TTC549 (cell line): ENCODE results near the gene NFKB2.

Source experiments
- FAIRE-seq: peaks from 2 replicates; lab custom pipeline; 2012; peaks lifted over from hg19 to GRCh38; lab: Jason Lieb, UNC

NFKB2 gene

DNA sequence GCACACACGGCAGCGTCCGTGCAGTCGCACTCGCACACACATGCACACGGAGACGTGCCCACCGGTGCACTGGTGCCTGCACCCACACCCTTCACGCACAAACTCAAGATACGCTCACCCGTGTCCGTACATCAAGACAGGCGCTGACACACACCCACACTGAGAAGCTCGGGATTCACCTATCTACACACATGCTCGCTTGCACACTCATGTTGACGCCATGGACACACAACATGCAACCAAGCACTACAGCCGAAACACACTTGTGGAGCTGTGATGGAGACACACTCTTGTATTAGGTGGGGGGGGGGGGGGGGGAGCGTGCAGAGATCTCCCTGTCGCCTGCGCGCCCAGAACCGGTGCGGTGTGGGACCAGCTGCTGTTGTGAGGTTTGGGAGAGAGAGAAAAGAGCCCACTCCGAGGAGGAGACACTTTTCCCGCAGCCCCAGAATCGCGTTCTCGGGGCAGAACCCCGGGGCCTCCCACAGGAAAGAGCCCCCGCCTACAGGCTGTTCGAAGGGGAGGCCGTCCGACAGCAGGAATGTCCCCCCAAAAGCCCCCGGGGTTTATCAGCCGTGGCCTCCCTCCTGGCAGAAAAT is 605 bp upstream of the NFKB2 start:
- FAIRE-seq, result no peak

DNA sequence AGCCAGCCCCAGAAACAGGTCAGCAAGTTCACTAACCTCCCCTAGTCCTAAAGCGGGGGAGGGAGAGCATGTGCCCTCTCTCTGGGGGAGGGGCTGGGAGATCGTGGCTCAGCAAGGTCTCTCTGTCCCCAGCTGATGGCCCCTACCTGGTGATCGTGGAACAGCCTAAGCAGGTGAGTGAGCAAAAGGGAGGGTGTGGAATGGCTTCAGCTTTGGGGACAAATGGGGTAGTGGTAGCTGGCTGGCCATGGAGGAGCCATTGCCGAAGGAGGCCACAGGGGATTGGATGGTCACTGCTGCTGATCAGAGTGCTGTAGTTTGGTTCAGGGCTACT is 779 bp downstream of the NFKB2 start:
- FAIRE-seq, result no peak

DNA sequence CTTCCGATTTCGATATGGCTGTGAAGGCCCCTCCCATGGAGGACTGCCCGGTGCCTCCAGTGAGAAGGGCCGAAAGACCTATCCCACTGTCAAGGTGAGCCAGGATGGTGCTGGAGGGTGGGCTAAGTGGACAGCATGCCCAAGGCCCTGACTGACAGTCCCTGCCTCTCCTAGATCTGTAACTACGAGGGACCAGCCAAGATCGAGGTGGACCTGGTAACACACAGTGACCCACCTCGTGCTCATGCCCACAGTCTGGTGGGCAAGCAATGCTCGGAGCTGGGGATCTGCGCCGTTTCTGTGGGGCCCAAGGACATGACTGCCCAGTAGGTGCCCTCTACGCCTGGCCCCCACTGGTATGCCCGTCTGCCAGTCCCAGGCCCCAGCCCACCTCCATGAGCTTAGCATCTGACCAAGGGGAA is 1.2 kb downstream of the NFKB2 start:
- FAIRE-seq, result no peak

DNA sequence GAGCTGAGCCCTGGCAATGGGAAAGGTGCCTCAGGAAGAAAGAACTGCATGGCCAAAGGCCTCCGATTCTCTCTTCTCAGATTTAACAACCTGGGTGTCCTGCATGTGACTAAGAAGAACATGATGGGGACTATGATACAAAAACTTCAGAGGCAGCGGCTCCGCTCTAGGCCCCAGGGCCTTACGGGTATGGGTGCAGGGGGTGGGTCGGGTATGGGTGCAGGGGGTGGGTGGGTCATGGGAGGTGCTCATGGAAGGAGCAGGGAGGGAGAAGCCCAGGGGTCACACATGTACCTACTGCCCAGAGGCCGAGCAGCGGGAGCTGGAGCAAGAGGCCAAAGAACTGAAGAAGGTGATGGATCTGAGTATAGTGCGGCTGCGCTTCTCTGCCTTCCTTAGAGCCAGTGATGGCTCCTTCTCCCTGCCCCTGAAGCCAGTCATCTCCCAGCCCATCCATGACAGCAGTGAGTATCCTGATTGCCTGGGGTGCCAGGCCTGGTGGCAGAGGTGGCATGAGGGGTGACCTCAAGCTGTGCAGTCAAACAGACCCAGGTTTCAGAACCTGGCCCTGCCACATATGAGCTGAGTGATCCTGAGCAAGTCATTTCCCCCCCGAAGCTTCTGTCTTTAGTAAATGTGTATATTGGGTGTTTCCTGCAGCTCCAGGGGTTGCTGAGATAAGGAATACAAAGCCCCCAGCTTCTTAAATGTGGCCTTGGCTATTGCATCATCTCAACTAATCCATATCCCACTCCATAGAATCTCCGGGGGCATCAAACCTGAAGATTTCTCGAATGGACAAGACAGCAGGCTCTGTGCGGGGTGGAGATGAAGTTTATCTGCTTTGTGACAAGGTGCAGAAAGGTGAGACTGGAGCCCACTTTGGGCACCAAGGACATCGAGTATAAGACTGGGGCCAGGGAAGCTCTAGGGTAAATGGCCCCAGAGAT is 2.0 kb downstream of the NFKB2 start:
- FAIRE-seq, result no peak

DNA sequence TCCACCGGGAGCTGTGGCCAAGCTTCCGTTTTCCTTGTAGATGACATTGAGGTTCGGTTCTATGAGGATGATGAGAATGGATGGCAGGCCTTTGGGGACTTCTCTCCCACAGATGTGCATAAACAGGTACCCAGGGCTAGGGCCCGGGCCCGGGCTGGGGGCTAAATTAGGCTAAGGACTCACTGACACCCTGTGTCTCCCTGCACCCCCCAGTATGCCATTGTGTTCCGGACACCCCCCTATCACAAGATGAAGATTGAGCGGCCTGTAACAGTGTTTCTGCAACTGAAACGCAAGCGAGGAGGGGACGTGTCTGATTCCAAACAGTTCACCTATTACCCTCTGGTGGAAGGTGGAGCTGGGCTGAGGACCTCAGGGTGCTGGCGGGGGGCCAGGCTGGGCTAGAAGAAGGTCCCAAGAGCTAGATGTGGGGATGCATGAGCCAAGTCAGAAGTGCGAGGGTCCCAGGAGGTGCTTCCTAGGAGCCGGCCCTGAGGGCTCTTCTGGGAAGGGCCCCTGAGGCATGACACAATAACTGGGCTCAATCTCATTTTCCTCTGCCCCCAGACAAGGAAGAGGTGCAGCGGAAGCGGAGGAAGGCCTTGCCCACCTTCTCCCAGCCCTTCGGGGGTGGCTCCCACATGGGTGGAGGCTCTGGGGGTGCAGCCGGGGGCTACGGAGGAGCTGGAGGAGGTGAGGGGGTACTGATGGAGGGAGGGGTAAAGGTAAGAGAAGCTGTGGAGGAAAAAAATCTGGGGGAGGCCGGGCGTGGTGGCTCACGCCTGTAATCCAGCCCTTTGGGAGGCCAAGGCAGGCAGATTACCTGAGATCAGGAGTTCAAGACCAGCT is 2.9 kb downstream of the NFKB2 start:
- FAIRE-seq, result no peak

DNA sequence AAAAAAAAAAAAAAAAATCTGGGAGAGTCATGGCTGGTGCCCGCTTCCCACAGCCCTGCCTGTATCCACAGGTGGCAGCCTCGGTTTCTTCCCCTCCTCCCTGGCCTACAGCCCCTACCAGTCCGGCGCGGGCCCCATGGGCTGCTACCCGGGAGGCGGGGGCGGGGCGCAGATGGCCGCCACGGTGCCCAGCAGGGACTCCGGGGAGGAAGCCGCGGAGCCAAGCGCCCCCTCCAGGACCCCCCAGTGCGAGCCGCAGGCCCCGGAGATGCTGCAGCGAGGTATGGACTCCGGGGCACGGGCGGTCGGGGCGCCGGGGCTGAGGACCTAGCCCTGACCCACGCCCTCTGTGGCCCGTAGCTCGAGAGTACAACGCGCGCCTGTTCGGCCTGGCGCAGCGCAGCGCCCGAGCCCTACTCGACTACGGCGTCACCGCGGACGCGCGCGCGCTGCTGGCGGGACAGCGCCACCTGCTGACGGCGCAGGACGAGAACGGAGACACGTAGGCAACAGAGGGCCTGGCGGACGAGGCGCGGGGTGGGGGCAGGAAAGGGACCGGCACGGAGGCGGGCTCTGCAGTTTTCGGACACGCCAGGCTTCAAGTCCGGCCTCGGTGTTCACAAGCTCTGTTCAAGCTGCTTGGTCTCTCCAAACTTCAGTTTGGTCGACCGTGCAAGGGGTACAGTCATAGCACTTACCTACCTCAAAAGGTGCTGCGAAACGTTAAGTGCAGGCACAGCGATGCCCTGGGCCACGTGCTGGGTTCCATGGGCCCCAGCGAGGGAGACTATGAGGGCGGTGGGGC is 3.9 kb downstream of the NFKB2 start:
- no peak for FAIRE-seq

DNA sequence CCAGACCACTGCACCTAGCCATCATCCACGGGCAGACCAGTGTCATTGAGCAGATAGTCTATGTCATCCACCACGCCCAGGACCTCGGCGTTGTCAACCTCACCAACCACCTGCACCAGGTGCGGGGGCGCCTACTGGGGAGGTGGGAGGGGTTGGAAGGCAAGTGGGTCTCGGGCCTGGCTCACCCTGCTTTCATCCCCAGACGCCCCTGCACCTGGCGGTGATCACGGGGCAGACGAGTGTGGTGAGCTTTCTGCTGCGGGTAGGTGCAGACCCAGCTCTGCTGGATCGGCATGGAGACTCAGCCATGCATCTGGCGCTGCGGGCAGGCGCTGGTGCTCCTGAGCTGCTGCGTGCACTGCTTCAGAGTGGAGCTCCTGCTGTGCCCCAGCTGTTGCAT is 4.6 kb downstream of the NFKB2 start:
- no peak for FAIRE-seq

DNA sequence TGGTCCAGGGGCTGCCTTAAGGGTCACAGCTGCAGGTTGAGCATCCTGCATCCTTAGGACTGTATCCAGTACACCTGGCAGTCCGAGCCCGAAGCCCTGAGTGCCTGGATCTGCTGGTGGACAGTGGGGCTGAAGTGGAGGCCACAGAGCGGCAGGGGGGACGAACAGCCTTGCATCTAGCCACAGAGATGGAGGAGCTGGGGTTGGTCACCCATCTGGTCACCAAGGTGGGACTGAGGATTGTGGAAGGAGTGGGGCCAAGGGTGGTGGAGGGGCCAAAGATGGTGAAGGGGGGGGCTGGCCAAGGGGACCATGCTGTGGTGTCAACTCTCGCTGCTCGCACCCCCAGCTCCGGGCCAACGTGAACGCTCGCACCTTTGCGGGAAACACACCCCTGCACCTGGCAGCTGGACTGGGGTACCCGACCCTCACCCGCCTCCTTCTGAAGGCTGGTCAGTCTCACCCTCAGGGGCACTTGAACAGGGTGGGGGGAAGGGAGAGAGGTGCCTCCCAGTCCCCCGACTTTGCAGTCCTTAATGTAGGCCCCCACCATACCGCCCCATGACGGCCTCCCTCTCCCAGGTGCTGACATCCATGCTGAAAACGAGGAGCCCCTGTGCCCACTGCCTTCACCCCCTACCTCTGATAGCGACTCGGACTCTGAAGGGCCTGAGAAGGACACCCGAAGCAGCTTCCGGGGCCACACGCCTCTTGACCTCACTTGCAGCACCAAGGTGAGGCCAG is 5.3 kb downstream of the NFKB2 start:
- no peak for FAIRE-seq

DNA sequence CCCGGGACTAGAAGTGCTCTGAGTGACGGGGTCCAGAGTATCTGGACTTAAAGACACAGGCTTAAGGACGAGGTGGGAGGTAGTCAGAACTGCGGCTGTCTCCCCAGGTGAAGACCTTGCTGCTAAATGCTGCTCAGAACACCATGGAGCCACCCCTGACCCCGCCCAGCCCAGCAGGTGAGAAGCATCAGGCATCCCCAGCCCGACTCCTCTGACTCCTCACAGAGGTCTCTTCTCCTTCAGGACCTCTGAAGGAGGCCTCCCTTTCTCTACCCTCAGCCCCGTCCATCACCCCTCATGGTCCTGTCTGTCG is 5.8 kb downstream of the NFKB2 start:
- no peak for FAIRE-seq

DNA sequence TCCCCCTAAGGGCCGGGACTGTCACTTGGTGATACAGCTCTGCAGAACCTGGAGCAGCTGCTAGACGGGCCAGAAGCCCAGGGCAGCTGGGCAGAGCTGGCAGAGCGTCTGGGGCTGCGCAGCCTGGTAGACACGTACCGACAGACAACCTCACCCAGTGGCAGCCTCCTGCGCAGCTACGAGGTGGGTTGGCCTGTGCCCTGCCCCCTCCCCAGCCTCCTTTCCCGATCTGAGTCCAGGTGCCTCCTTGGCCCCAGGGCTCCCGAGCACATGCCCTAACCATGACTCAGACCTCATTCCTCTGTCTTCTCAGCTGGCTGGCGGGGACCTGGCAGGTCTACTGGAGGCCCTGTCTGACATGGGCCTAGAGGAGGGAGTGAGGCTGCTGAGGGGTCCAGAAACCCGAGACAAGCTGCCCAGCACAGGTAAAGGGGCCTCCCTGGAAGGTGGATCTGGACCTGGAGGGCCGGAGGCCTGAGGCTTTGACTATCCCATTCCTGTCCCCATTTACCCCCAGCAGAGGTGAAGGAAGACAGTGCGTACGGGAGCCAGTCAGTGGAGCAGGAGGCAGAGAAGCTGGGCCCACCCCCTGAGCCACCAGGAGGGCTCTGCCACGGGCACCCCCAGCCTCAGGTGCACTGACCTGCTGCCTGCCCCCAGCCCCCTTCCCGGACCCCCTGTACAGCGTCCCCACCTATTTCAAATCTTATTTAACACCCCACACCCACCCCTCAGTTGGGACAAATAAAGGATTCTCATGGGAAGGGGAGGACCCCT is 6.4 kb downstream of the NFKB2 start:
- no peak for FAIRE-seq

DNA sequence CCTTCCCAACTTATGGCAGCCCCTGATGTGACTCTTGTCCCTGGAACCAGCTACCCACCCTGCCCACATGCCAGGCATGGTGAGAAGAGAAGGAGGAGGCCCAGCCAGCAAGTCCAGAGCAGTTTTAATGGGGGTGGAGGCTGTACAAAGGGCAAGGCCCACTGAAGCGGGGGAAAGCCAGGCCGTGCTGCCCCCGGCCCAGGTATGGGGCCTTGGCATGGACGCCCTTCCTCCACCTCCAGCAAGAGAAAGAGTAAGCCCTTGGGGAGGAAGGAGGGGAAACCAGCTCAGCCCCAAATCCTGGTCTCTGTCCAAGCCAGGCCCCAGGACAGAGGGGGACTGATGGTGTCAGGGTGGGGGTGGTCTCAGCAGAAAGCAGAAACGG is 7.0 kb downstream of the NFKB2 start:
- no peak for FAIRE-seq

DNA sequence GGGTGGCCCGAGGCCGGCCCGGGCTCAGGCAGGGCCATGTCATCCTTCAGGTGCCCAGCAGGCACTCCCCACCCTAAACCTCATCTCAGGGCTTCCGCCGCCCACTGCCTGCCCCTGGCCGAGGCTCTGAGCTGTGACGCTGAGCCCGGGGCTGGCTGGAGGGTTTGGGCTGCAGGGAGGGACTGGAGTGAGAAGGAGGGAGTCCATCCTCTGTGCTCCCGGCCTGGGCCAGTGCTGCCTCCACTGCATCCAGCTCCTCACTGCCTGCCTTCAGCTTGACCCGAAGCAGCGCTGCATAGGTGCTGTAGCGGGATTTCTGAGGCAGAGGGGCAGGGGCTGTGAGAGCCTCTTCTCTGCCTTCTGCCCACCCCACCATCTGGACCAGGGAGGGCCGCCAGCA is 7.6 kb downstream of the NFKB2 start:
- FAIRE-seq, result no peak

DNA sequence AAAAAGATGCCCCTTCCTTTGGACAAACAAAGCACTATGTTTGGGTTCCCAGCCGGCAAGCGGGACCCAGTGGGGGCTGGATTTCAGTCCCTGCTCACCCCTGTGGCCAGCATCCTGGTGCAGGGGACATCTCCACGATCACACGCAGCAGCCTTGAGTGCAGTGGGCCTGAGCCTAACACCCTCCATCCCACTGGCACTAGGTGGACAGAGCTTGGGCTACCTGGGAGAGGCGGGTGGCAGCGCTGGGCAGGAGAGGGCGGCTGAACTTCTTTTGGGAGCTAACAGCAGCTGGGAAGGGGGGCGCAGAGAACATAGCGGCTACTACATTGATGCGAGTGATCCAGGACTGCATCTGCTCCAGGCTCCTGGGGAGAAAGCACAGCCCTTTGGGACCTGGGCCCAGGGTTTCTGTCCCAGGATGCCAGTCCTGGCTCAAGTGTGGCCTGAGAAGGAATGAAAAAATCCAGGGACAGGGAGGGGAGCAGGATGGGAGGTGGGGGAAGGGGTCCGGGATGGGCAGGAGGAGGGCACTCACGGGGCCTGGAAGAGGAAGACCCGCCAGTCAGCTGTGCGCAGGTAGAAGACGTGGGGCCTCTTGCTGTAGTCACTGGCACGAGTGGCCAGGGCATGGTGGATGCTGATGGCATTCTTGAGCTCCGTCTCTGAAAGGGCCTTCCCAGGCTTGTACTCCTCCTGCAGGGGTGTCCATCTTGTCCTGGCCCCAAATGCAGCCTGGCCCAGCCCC is 9.0 kb downstream of the NFKB2 start:
- FAIRE-seq, result no peak

DNA sequence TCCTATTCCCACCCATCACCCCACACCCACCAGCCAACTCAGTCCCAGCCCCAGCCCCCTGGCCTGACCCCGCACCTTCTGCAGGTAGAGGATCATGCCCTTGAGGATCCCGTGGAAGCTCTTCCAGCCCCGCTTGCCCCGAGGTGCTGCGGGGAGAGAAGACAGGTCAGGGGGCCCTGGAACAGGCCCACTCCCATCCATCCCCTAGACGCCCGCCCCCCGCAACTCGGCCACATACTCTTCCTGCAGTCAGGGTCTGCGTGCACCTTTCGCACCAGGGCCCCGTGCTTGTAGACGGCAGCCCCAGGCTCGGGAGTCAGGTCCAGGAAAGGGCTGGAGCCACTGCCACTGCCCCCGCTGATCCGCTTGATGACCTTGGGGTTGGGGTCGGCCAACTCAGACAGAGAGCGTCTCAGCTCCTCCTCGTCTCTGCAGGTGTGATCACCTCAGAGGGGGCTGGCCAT is 9.6 kb downstream of the NFKB2 start:
- FAIRE-seq, result no peak

DNA sequence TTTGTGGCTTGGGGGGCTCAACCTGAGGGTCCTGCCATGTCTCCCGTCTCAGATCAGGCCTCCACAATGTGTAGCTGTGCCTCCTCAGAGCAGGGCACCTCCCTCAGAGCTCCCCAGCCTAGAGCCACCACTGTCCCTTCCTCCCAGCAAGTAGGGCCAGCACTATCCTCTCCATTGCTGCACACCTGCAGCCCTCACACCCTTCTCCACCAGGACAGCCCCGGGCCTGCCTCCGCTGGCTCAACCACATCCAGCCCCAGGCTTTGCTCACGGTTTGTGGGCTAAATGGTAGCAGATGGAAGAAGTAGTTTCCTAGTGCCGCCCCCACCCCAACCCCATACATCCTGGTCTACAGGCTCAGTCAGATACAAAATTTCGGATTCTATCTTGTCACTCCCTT is 10.1 kb downstream of the NFKB2 start:
- FAIRE-seq, result no peak

DNA sequence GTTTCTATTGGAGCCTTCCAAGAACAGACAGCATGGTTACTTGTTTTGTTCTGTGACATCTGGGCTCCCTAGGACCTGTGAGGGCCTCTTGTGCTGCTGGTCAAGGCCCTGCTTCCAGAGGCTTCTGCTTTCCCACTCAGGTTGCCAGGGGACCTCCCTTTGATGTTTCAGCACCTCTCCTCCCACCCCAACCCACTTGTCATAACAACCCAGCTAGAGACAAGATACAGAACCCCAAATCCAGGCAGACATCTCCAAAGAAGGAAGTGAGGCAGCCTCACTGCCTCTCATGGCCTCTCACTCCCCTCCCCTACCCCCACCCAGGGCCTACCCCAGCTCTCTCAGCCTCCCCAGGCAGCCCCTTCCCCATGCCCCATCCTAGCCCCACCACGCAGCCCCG is 11.3 kb downstream of the NFKB2 start:
- FAIRE-seq, result no peak

DNA sequence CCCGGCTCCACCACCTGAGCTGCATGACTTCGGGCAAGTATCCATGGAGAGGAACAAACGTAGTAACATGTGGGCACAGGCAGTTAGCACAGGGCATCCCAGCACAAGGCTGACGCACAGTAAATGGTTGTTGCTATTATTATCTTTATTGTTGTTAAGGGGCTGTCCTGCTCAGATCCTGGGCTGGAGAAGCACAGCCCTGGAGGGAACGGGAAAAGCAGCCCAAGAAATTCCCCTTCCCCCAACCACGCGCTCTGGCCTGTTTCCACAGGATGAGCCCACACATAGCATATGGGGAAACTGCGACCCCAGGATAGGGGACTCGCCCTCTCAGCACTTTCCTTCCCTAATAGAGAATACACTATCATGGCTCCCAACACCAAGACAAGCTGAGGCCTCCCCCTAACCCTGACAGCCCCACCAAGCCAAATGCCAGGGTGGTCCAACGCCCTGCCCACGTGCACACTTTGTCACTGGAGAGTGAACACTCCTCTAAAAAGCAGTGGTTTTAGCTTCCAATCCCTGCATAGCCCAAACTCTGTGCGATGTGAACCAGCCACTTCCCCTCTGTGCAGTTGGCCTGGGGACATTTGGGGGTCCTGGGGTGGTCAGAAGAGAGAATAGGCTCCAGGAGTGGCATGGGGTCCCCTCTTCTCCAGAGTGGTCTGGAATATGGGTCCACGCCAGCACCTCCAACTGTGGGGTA is 12.1 kb downstream of the NFKB2 start:
- no peak for FAIRE-seq

DNA sequence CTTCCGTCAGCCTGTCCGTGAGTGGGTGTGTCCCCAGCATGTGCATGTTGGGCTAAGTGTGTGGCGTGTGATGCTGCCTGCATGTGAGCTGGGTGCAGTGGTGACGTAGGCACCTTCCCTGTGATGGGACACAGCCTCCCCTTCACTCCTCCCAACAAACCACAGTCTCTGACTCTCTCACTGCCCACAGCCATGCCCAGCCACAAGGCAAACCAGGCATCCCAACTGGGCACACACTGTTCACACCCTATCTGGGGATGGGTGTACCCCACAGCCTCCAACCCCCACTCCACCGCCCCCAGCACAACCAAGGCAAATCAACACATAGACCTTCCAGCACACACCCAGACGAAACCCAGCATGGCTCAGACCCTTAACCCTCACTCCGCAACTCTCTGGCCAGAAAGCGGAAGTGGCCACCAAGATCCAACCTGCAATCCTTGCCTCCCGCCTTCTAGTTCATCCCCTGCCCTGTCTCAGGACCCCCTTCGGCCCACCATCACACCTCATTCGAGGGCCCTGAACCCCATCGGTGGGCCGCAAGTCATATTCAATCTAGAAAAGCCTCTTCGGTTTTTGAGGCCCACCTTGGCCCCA is 12.7 kb downstream of the NFKB2 start:
- FAIRE-seq, result no peak
